HUES6 (cell line): Measurements from ENCODE around the gene LCK.

Experiments
- H3K27ac ChIP-seq: 2 replicates; pipeline ENCODE4 v1.7.0; 2013; ENCODE audit warnings: low read depth, mild to moderate bottlenecking, low read length, inconsistent platforms
- H3K27me3 ChIP-seq: 2 replicates; pipeline ENCODE4 v1.6.1; 2013; ENCODE audit warnings: low read length; ENCODE audit not compliant: control insufficient read depth, insufficient read depth
- H3K36me3 ChIP-seq: 2 replicates; pipeline ENCODE4 v1.6.1; 2013; ENCODE audit warnings: low read length; ENCODE audit not compliant: control insufficient read depth, insufficient read depth
- H3K4me1 ChIP-seq: 2 replicates; pipeline ENCODE4 v1.6.1; 2013; ENCODE audit warnings: low read length; ENCODE audit not compliant: control insufficient read depth, insufficient read depth
- H3K4me3 ChIP-seq: 2 replicates; pipeline ENCODE4 v1.5.1; 2013; ENCODE audit warnings: low read depth, low read length
- H3K9ac ChIP-seq: one replicate; pipeline ENCODE4 v1.6.1; 2013; ENCODE audit warnings: mild to moderate bottlenecking, low read length
- H3K9me3 ChIP-seq: 2 replicates; pipeline ENCODE4 v1.6.1; 2013; ENCODE audit warnings: low read depth, low read length; ENCODE audit not compliant: control insufficient read depth, insufficient read depth

Gene LCK

DNA sequence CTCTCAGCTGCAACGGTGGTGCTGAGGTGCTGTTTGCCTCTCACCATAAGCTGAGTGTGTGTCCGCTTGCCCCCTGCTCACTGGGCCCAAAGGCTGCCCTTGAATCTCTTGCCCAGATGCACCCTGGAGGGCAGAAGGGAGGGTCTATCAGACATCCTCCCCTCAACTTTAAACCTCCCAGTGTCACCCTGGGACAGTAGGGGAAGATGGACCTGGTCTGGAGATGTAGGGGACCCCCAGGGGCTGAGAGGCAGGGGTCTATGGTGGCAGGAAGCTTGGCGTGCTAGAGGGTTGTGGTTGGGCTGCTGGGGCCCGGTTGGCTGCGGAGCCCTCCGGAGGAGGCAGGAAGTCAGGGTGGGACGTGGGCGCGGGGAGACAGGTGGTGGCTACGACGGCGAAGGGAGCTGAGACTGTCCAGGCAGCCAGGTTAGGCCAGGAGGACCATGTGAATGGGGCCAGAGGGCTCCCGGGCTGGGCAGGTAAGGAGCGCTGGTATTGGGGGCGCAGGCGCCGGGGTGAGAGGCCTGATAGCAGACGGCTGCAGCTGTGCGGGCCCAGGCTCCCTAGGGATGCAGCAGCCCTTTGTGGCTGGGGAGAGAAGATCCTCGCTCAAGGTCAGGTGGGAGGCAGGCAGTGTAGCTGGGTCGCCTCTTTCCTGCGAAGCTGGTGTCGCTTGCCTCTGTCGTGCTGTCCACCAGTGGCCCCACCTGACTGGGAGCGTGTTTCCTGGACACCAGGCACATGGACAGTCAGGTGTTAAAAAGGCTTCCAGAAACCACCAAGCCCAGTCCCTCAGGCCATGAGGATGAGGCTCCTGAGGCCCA is at the start of gene LCK:
TSS of gene LCK (plus strand) at position 373 of the 824 bp plus-strand sequence. CDS start 23,065 bp downstream, outside the sequence.
- H3K9ac ChIP-seq = no peak within 1 kb of the TSS
- no peak within 1 kb of the TSS for H3K27ac ChIP-seq
- H3K4me1 ChIP-seq = peaks cover 23% of the 10 kb centered on the region
- no peaks in the 10 kb centered on the region for H3K36me3 ChIP-seq
- H3K27me3 ChIP-seq = no peaks in the 10 kb centered on the region
- H3K4me3 ChIP-seq = no peak within 1 kb of the TSS
- H3K9me3 ChIP-seq = no peaks in the 10 kb centered on the region

DNA sequence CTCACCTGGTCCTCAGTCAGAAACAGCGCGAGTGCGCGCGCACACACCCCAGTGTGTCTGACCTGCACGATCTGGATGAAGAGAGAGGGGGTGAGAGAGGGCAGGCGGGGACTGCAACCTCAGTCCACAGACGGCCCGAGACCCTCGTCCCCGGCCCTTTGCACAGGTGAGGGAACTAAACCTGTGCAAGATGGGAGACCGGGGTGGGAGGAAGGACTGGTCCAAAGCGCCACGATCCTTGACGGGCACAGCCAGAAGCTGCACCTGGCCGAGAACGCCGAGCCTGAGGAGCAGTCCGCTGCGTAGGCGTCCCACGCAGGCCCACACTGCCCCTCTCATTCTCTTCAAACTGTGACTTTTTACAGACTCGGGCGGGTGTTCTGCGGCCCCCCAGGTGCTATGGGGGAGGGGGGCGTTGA is 46.1 kb upstream of the LCK start:
- H3K4me3 ChIP-seq = peak overlapping the region; percentile 89
- peaks cover 8% of the 10 kb centered on the region; the same call in 1 of the 2 replicates for H3K27me3 ChIP-seq
- peaks cover 11% of the 10 kb centered on the region; the same call in 1 of the 2 replicates for H3K36me3 ChIP-seq
- no peaks in the 10 kb centered on the region for H3K9me3 ChIP-seq
- peak overlapping the region; percentile 61 for H3K9ac ChIP-seq
- H3K4me1 ChIP-seq = peaks cover 17% of the 10 kb centered on the region
- H3K27ac ChIP-seq = no peak overlapping the region

DNA sequence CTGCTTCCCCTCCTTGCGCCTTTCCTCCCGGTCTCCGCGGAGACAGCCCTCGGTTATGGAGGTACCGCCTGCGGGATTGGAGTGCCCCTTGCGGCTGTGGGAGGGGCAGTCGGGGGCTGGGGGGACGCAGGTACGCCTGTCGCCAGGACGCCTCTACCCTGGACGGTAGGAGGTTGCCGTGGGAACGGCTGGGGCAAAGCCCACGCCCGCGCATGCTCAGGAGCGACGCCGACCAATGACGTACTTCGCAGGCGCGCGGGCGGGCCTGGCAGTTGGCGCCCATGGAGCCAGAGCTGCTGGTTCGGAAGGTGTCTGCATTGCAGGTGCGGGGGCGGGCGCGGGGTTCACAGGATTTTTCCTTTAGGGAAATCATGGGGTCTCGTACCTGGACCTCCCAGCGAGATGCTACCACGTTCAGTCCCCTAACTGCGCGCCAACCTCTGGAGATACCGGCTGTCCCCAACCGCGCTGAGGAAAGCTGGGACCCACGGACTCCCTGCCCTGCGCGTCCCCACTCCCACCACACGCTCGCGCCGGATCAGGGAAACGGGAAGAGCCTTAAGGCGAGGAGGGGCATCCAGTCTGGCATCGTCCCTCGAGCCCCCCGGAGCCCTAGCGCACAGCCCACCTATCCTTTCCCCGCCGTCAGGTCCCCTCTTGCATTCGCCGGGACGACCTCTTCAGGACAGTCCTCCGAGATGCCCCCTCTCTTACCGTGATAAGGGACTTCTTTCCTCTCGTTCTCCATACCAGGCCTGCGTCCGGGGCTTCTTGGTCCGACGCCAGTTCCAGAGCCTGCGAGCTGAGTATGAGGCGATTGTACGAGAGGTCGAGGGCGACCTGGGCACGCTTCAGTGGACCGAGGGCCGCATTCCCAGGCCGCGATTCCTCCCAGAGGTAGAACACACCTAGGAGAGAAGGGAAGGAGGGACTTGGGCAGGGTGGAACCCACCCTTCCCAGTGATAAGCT is 45.4 kb upstream of the LCK start, which contains the start of gene IQCC:
TSS of gene IQCC (plus strand) at position 271 of the 970 bp plus-strand sequence. CDS start at position 282, 11 bp downstream.
- Histone ChIP-seq H3K9ac (peak within 1 kb of the TSS; percentile 84), H3K36me3 (peaks cover 11% of the 10 kb centered on the region; the same call in 1 of the 2 replicates), H3K4me1 (peaks cover 16% of the 10 kb centered on the region), H3K27ac (no peak within 1 kb of the TSS; the same call in 1 of the 2 replicates), H3K9me3 (no peaks in the 10 kb centered on the region), H3K27me3 (peaks cover 8% of the 10 kb centered on the region; the same call in 1 of the 2 replicates), H3K4me3 (peak within 1 kb of the TSS; percentile 89)

DNA sequence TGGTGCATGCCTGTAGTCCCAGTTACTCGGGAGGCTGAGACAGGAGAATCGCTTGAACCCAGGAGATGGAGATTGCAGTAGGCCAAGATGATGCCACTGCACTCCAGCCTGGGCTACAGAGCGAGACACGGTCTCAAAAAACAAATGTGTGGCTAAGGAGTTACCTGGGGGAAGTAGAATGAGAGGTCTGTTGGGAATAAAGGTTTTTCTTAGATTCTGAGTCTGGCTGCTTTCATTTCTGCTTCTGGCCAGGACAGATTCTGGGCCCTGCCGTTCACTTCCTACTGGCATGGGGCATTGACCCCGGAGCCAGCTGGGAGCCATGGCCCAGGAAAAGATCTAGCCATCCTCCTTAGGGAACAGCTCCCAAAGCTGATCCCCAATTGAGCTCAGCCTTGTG is 42.6 kb upstream of the LCK start:
- no peaks in the 10 kb centered on the region for H3K9me3 ChIP-seq
- peaks cover 8% of the 10 kb centered on the region for H3K4me1 ChIP-seq
- H3K36me3 ChIP-seq = peaks cover 11% of the 10 kb centered on the region; the same call in 1 of the 2 replicates
- no peak overlapping the region for H3K9ac ChIP-seq
- peaks cover 8% of the 10 kb centered on the region; the same call in 1 of the 2 replicates for H3K27me3 ChIP-seq
- no peak overlapping the region for H3K4me3 ChIP-seq
- H3K27ac ChIP-seq = no peak overlapping the region

DNA sequence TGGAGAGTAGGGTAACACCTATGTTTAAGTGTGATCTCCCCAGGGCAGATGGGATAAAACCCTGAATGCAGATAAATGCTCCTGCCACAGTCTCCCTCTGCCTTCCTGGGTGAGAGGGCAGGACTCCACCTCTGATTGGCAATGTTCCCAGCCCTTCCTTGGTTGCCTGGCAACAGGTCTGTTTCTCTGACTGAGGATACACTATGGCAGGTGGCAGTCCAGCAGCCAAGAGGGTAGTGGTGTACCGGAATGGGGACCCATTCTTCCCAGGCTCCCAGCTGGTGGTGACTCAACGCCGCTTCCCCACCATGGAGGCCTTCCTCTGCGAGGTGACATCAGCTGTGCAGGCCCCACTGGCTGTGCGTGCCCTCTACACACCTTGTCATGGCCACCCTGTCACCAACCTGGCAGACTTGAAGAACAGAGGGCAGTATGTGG is 42.2 kb upstream of the LCK start, which contains the start of gene DCDC2B:
TSS of gene DCDC2B (plus strand) at position 199 of the 438 bp plus-strand sequence. CDS start at position 204, 5 bp downstream.
- Histone ChIP-seq H3K4me3 (no peak within 1 kb of the TSS), H3K4me1 (peaks cover 8% of the 10 kb centered on the region), H3K9ac (no peak within 1 kb of the TSS), H3K9me3 (no peaks in the 10 kb centered on the region), H3K36me3 (peaks cover 11% of the 10 kb centered on the region; the same call in 1 of the 2 replicates), H3K27me3 (peaks cover 8% of the 10 kb centered on the region; the same call in 1 of the 2 replicates), H3K27ac (no peak within 1 kb of the TSS)

DNA sequence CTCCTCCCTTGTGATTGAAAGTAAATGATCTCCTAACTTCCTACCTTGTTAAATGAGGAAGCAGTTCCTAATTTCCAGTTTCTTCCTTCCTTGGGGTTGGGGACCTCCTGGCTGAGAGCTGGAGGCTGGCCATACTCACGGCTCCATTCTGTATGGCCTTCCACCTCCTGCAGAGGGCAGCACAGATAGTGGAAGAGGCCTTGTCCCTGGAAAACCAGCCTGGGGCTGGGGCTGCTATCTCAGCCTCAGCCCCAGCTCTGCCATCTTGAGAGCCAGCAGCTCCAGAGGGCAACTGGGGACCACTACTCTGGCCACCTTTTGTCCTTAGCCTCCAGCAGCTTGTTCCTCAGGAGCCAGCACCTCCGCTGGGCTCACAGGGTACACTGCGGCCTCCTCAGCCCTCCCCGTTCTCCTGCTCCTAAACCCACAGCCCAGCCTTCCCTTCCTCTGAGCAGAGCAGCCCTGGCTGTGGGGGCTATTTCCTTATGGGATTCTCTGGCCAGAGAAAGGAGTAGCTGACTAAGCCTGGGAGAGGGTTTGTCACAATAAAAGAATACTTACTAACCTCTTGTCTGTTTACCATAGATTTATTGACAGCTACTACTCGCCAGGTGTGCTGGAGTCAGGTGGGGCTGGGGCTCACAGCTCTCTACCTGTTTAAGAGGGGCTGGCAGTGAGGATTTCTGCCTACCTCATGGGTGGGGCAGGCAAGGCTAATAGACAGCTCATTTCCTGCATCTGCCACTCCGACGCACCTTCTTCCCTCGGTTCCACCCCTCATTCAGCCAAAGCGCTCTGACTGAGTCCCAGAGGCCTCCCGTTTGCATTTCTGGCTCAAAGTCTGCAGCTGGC is 35.2 kb upstream of the LCK start:
- H3K36me3 ChIP-seq = peaks cover 31% of the 10 kb centered on the region
- no peaks in the 10 kb centered on the region for H3K27me3 ChIP-seq
- H3K4me3 ChIP-seq = no peak overlapping the region
- peaks cover under 1% of the 10 kb centered on the region; the same call in 1 of the 2 replicates for H3K4me1 ChIP-seq
- no peaks in the 10 kb centered on the region for H3K9me3 ChIP-seq
- no peak overlapping the region for H3K27ac ChIP-seq
- no peak overlapping the region for H3K9ac ChIP-seq

DNA sequence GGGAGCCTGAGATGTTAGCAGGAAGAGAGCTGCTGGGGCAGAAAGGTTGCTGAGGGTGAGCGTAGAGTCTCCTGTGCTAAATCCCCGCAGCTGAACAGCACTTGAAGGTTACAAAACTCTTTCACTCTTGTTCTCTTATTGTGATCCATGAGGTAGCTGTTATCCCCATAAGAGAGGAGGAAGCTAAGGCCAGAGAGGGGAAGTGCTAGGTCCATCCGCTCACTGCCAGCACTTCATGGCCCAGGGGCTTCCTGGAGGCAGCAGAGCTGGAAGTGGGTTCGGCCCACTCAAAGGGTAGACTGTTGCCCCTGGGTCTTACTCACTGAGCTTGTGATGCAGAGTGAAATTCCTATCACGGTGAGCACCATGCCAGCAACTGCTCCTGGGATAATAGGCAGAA is 34.5 kb upstream of the LCK start:
- H3K9ac ChIP-seq = no peak overlapping the region
- H3K36me3 ChIP-seq = peaks cover 31% of the 10 kb centered on the region
- H3K4me3 ChIP-seq = no peak overlapping the region
- peaks cover 7% of the 10 kb centered on the region; the same call in 1 of the 2 replicates for H3K4me1 ChIP-seq
- H3K27me3 ChIP-seq = no peaks in the 10 kb centered on the region
- no peaks in the 10 kb centered on the region for H3K9me3 ChIP-seq
- no peak overlapping the region for H3K27ac ChIP-seq

DNA sequence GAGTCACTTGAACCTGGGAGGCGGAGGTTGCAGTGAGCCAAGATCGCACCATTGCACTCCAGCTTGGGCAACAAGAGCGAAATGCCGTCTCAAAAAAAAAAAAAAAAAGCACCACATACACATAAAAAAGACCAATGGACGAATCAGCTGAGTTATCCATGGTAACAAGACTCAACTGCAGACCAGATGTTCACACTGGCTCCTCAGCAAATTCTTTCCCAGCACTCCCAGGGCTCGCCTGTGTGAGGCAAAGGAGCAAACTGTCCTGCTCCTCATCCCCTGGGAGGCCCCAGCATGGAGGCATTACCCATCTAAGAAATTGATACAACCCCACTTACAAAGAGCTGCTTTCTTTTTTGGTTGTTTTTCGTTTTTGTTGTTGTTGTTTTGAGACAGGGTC is 32.0 kb upstream of the LCK start:
- H3K4me3 ChIP-seq = no peak overlapping the region
- H3K27me3 ChIP-seq = no peaks in the 10 kb centered on the region
- peaks cover 7% of the 10 kb centered on the region; the same call in 1 of the 2 replicates for H3K4me1 ChIP-seq
- peaks cover 38% of the 10 kb centered on the region for H3K36me3 ChIP-seq
- no peak overlapping the region for H3K27ac ChIP-seq
- H3K9me3 ChIP-seq = no peaks in the 10 kb centered on the region
- no peak overlapping the region for H3K9ac ChIP-seq

DNA sequence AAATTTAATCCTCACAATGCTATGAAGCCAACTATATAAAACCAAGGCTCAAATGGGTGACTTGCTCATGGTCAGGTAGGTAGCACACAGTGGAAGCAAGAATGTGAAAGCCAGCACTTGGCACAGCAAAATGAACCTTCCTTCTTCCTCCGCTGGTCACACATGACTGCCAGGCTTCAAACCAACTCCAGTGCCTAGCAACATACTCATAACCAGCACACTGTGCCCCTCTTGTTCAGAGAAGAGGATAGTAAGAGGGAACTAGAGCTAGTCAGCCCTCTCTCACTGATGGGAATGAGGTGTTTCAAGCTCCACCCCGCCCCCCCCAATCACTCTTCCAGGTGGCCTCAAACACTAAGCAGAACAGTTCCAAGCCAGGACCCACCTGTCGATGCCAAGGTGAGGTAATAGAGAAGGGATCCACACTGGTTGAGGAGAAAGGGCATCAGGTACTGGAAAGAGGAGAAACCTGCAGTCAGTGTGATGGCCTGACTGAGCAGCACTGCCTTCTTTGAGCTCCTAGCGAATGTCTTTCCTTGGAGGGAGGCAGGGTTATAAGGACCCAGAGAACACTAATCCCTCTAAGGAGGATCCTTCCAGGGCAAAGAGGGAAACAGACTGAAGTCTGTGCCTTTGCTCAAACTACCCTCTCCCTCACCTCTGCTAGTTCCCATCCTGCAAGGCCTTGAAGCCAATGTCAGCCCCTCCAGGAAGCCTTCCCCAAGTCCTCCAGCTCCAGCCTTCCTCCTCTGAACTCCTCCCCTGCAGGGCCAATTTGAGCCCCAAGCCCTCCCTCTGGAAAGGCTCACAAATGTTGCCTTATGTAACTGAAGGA is 30.1 kb upstream of the LCK start:
- H3K9ac ChIP-seq = peak overlapping the region; percentile 96
- no peaks in the 10 kb centered on the region for H3K27me3 ChIP-seq
- H3K36me3 ChIP-seq = peaks cover 39% of the 10 kb centered on the region
- no peak overlapping the region for H3K27ac ChIP-seq
- no peaks in the 10 kb centered on the region for H3K9me3 ChIP-seq
- H3K4me1 ChIP-seq = peaks cover 7% of the 10 kb centered on the region; the same call in 1 of the 2 replicates
- H3K4me3 ChIP-seq = peak overlapping the region; percentile 99
